ENCODE measurements around the gene MRTFB. TPM values are rescaled to one million over a fixed set of nuclear protein-coding genes. Genes with fewer than 3 reads are reported as not detected.

MRTFB gene
- total RNA-seq, 1 experiment from 2014 or later, result 29.8 TPM

GRCh38 chr16:14196539-14196938, 125.4 kb downstream of the MRTFB start:
- no peaks in the 10 kb centered on the region for H3K9me3 ChIP-seq (ENCODE audit: low read depth, low read length, poor library complexity, severe bottlenecking)
- BruUV-seq (replicated peaks), result no TSS peak
- H3K4me1 ChIP-seq (ENCODE audit: insufficient read depth, low read length, poor library complexity, severe bottlenecking), result peaks cover 6% of the 10 kb centered on the region
- no peaks in the 10 kb centered on the region for H3K36me3 ChIP-seq (ENCODE audit: insufficient read depth, low read length, poor library complexity, severe bottlenecking)
- H3K27me3 ChIP-seq (replicated peaks; ENCODE audit: insufficient read depth, low read depth, low read length, poor library complexity), result no peaks in the 10 kb centered on the region
- ChIA-PET CTCF (no interaction called here), POLR2A (ENCODE audit: low non-redundant PET) (no interaction called here)
- H3K4me3 ChIP-seq (ENCODE audit: low read depth, low read length, poor library complexity, severe bottlenecking), result no peak overlapping the region
- intact Hi-C loops (cut with micrococcal nuclease; ENCODE audit: unreplicated experiment), result no loop called here
- H3K27ac ChIP-seq (ENCODE audit: low read depth, low read length, poor library complexity, severe bottlenecking), result no peak overlapping the region
- TF ChIP-seq CTCF (conservative IDR thresholded peaks at IDR 0.05; ENCODE audit: low read depth, low read length) (no peak), EZH2 (IDR thresholded peaks at IDR 0.05; ENCODE audit: borderline replicate concordance, low read depth, low read length, poor library complexity, severe bottlenecking) (no peak)
- DNase-seq (ENCODE audit: low spot score), result peak; percentile 18

GRCh38 chr16:14198012-14198411, 126.9 kb downstream of the MRTFB start:
- BruUV-seq (replicated peaks), result no TSS peak
- ChIA-PET CTCF (no interaction called here), POLR2A (ENCODE audit: low non-redundant PET) (no interaction called here)
- Histone ChIP-seq H3K4me1 (ENCODE audit: insufficient read depth, low read length, poor library complexity, severe bottlenecking) (peaks cover 6% of the 10 kb centered on the region), H3K9me3 (ENCODE audit: low read depth, low read length, poor library complexity, severe bottlenecking) (no peaks in the 10 kb centered on the region), H3K4me3 (ENCODE audit: low read depth, low read length, poor library complexity, severe bottlenecking) (no peak overlapping the region), H3K27ac (ENCODE audit: low read depth, low read length, poor library complexity, severe bottlenecking) (no peak overlapping the region), H3K27me3 (replicated peaks; ENCODE audit: insufficient read depth, low read depth, low read length, poor library complexity) (no peaks in the 10 kb centered on the region), H3K36me3 (ENCODE audit: insufficient read depth, low read length, poor library complexity, severe bottlenecking) (no peaks in the 10 kb centered on the region)
- no peak for TF ChIP-seq CTCF (conservative IDR thresholded peaks at IDR 0.05; ENCODE audit: low read depth, low read length)
- TF ChIP-seq EZH2 (IDR thresholded peaks at IDR 0.05; ENCODE audit: borderline replicate concordance, low read depth, low read length, poor library complexity, severe bottlenecking), result no peak
- intact Hi-C loops (cut with micrococcal nuclease; ENCODE audit: unreplicated experiment), result no loop called here
- DNase-seq (ENCODE audit: low spot score), result no peak

- no peak for DNase-seq (ENCODE audit: low spot score)
- intact Hi-C loops (cut with micrococcal nuclease; ENCODE audit: unreplicated experiment), result no loop called here
- H3K4me3 ChIP-seq (ENCODE audit: low read depth, low read length, poor library complexity, severe bottlenecking), result no peak overlapping the region
- no peaks in the 10 kb centered on the region for H3K36me3 ChIP-seq (ENCODE audit: insufficient read depth, low read length, poor library complexity, severe bottlenecking)
- no TSS peak for BruUV-seq (replicated peaks)
- CTCF ChIA-PET, result no interaction called here
- TF ChIP-seq CTCF (conservative IDR thresholded peaks at IDR 0.05; ENCODE audit: low read depth, low read length) (no peak), EZH2 (IDR thresholded peaks at IDR 0.05; ENCODE audit: borderline replicate concordance, low read depth, low read length, poor library complexity, severe bottlenecking) (no peak)
- POLR2A ChIA-PET (ENCODE audit: low non-redundant PET), result no interaction called here
- no peaks in the 10 kb centered on the region for H3K27me3 ChIP-seq (replicated peaks; ENCODE audit: insufficient read depth, low read depth, low read length, poor library complexity)
- peaks cover 6% of the 10 kb centered on the region for H3K4me1 ChIP-seq (ENCODE audit: insufficient read depth, low read length, poor library complexity, severe bottlenecking)
- H3K27ac ChIP-seq (ENCODE audit: low read depth, low read length, poor library complexity, severe bottlenecking), result no peak overlapping the region
- no peaks in the 10 kb centered on the region for H3K9me3 ChIP-seq (ENCODE audit: low read depth, low read length, poor library complexity, severe bottlenecking)
Measured at GRCh38 chr16:14198572-14198971, 127.5 kb downstream of the MRTFB start.
